Measurements from ENCODE around the gene SIN3B.
A peak's percentile ranks its signal among the peaks of the same experiment; 100 is the strongest.

Gene SIN3B

GRCh38 chr19:16825312-16826052 lies 3.7 kb upstream of the SIN3B start:
- no peak for DNase-seq (ENCODE audit: low read depth in 2 of 2)

DNA sequence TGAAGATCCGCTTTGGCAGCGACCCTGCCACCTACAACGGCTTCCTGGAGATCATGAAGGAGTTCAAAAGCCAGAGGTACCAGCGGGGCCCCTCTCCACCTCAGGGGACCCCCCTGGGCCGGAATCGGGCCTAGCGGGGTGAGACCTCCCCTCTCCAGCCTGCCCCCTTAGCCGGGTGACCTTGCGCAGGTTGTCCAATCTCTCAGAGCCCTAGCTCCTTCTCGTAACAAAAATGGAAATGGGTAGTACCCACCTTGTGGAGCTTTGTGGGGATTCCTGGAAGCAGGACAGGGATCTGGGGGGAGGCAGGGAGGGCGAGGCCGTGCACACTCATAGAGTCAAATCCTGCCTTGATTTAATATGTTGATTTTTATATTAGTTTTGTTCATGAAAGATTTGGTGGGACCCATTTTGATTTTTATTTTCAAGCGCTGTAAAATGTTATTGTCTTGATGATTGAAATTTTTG lies 658 bp downstream of the SIN3B start:
- DNase-seq (ENCODE audit: low read depth in 2 of 2): no peak

DNA sequence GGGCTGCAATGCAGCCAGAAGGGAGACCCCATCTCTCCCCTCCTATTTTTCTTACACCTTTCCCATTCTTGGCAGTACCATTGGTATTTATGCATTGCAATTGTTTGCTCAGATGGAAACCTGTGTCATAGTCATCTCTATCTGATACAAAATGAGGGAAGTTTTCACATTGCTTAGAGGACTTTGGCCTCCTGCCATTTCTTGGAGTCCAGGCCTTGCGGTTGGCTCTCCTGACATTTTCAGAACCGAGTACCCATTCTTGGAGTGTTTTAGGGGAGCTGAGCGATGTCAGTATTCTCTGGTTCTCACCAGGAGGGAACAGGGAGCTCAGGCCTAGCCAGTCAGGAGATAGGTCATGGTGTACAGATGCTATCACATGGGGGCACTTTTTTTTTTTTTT lies 1.5 kb downstream of the SIN3B start:
- DNase-seq (ENCODE audit: low read depth in 2 of 2): no peak

DNA sequence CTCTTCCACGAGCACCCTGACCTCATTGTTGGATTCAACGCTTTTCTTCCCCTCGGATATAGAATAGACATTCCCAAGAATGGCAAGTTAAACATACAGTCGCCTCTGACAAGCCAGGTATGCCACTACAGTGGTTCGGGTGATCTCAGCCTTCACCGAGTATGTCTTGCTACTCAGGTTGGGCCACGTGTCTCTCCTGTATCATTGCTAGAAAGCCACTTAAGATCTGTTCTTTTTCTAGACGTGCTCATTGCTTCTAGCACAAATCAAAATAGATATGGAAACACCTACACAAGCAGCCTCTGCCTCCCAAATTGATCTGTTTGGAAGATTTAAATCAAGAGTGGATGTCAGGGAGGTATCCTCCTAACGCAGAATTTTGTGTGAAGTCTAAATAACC lies 2.3 kb downstream of the SIN3B start:
- DNase-seq (ENCODE audit: low read depth in 2 of 2): no peak

DNA sequence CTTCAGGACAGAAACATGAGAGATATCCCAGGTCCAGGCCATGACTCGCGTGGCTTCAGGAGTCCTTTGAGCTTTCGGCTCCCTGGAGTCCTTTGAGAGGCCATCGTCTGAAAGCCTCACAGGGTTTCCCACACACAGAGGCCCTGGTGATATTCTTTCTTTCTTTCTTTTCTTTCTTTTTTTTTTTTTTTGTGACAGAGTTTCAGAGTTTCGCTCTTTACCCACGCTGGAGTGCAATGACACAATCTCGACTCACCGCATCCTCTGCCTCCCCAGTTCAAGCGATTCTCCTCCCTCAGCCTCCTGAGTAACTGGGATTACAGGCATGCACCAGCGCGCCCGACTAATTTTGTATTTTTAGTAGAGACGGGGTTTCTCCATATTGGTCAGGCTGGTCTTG lies 5.5 kb downstream of the SIN3B start:
- DNase-seq (ENCODE audit: low read depth in 2 of 2): peak in 1 of 2 donors; percentile 8

GRCh38 chr19:16836115-16837034 lies 7.2 kb downstream of the SIN3B start:
- no peak for DNase-seq (ENCODE audit: low read depth in 2 of 2)

DNA sequence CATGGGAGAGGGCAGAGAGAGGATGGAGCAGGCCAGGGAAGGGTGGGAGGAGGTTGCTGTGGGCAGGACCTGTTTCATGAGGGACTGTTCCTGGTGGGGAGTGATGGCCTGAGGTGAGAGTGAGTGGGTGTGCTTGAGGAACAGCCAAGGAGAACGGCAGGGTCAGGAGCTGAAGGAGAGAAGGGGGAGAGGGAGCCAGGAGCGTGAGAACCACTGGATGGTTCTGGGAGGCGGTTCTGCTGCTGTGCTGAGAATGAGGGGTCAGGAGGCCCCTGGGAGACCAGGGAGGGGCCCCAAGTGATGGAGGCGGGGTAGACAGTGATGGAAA lies 7.8 kb downstream of the SIN3B start:
- DNase-seq (ENCODE audit: low read depth in 2 of 2): no peak

DNA sequence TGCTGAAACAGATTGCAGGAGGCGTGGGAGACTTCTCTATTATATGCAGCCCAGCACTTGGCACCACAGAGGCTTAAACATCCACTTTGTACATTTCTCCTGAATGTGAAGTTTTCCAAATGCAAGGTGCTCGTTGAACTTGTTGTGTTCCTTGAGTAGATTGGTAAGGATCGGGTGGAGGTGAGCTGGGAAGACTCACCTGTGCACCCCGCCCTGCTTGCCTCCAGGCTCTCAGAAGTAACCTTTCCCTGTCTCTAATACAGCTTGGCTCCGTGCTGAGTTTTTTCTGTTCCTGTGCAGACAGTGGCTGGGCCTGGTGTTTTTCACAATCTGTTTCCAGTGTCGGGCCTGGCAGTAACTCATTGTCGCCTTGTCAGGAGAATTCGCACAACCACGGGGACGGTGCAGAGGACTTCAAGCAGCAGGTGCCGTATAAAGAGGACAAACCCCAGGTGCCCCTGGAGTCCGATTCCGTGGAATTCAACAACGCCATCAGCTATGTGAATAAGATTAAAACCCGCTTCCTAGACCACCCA lies 12.3 kb downstream of the SIN3B start:
- no peak for DNase-seq (ENCODE audit: low read depth in 2 of 2)

DNA sequence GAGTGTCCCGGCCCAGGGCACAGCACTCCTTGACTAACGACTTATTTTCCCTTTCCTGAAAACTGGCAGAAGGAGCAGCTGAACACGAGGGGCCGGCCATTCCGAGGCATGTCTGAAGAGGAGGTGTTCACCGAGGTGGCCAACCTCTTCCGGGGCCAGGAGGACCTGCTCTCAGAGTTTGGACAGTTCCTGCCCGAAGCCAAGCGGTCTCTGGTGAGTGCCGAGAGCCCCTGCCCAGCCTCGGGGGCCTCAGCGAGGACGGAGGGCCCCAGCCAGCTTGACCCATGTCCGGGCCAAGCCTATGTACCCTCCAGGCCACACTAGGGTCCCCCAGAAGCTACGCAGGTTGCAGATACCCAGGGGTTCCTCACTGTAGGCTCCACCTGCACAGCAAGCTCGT lies 17.7 kb downstream of the SIN3B start:
- no peak for DNase-seq (ENCODE audit: low read depth in 2 of 2)

DNA sequence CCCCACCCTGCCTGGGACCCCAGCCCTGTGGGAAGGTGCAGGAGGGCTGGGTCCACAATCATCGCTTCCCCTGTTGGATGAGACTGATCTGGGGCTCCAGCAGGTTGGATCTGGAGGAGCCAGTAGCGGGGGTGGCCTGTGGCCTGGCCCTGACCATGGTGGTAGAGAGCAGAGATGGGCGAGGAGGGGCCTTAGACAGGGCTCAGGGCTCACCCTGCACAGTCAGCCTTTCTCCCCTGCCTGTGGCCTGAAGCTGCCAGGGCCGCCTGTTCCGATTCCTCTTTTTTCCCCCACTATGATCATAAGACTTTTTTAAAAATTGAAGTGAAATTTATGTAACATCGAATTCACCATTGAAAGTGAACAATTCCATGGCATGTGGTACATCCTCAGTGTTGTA lies 18.2 kb downstream of the SIN3B start:
- no peak for DNase-seq (ENCODE audit: low read depth in 2 of 2)

DNA sequence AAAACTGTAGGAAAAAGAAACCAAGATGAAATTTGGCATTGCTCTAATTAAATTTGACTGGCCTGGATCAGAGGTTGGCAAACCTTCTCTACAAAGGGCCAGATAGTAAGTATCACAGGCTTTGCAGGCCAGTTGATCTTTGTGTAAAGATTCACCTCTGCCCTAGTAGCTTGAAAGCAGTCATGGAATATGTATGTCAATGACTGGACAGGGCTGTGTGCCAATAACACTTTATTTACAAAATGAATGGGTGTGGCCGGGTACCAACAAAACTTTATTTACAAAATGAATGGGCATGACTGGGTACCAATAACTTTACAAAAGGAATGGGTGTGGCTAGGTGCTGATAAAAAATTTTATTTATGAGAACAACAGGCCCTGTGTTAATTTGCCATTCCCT lies 20.0 kb downstream of the SIN3B start:
- no peak for DNase-seq (ENCODE audit: low read depth in 2 of 2)

DNA sequence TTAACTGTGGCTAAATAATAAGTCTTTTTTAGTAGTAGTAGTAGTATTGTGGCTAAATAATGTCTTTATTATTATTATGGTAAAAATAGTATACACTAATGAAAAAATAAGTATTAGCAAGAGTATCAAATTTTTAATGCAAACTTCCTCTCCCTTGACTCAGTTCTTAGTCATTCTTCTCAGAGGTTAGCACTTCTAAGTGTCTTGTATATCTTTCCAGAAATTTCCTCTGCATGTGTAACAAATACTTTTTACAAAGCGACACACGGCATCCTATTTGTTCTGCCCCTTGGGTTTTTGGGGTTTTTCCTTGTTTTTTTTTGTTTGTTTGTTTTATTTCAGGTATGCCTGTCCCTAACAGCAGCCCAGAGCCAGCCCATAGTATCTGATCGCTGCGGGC lies 20.9 kb downstream of the SIN3B start:
- DNase-seq (ENCODE audit: low read depth in 2 of 2): no peak

DNA sequence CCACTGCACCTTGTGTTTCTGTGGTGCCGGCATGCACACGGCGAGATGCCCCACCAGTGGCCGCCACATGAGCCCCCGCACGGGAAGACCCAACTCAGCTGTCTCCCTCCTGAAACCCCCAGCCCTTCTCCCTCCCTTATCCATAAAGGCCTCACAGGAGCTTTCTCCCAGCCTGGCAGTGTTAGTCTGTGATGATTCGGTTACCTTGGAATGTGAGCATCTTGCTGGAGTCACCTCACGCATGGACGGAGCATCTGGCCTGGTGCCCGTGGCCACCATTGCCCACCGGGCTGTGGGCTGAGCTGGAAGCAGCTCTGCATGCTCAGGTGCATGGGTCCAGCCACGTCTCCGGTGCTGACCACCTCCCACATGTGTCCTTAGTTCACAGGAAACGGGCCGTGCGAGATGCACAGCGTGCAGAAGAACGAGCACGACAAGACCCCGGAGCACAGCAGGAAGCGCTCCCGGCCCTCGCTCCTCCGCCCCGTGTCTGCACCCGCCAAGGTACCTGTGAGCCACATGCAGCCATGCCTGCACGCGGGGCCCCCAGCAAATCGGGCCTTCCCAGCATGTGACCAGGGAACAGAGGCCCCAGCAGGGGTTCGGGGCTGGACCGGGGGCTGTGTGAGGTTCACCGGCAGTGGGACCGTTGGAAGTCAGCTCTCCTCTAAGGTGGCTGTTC lies 22.0 kb downstream of the SIN3B start:
- DNase-seq (ENCODE audit: low read depth in 2 of 2): no peak

GRCh38 chr19:16853066-16853465 lies 23.9 kb downstream of the SIN3B start:
- DNase-seq (ENCODE audit: low read depth in 2 of 2): no peak

DNA sequence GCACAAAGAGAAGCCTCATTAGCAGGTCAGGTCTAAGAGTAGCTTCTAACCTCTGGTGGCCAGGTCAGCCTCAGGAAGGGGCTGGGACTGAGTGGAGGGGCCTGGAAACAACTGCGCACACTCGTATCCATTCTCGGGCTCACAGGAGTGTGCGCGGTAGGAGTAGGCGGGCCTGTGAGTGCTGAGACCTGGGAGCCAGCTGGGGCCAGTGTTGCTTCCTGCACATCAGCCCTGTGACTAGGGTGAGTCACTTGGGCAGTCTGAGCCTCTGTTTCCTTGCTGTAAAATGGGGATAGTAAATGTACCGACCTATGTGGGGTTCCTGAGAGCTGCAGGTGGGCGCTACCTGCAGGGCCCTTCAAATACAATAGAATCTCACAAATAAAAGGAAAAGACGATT lies 26.9 kb downstream of the SIN3B start:
- DNase-seq (ENCODE audit: low read depth in 2 of 2): no peak

DNA sequence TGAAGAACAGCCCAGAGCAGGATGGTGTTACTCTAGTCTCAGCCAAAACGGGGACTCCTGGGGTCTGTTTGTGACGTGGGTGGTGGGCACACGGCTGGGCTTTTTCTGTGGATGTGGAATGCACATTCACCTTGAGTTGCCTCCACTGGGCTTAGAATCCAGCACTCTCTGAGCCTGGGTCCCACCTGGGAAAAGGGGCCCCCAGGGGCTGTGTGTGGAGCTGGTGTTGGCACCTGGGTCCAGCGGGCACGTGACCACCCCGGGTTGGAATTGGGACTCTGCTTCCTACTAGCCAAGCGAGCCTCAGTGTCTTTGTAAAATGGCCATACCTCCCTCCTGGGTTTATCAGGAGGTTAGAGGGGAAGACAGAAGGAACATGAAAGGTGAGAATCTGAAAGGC lies 30.4 kb downstream of the SIN3B start:
- no peak for DNase-seq (ENCODE audit: low read depth in 2 of 2)

DNA sequence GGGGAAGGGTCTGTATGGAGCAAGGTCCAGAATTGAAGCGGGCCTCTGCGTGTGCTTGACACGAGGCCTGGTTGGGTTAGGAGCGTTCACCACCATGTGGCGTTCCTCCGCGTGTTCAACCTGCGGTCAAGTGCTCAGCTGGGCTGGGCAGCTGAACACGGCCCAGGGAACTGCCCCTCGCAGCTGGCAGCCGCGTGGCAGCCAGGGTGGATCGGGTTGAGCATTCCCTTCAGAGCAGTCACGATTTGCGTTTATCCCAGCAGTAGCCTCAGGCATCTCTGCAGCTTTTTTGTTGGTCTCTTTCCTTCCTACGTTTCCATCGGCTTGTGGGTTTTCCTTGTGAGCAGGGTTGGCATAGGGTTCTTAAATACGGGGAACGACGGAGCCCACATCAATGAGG lies 30.9 kb downstream of the SIN3B start:
- DNase-seq (ENCODE audit: low read depth in 2 of 2): no peak

- DNase-seq (ENCODE audit: low read depth in 2 of 2): no peak
Observed at GRCh38 chr19:16861011-16861410, 31.8 kb downstream of the SIN3B start.

DNA sequence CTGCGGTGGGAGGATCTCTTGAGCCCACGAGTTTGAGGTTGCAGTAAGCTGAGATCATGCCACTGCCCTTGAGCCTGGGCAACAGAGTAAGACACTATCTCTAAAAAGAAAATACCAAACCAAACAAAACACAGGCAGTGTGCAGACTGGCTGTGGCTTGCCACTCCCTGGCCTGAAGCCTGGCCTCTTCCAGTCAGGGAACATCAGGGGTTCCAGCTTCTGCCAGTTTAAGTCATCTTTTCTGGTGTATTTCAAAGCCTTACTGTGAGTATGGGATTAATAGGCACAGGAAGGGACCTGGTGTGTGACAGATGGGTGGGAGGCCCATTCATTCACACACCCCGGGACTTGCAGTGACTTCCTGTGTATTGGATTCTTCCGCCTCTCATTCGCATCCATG lies 32.6 kb downstream of the SIN3B start:
- DNase-seq (ENCODE audit: low read depth in 2 of 2): no peak

- DNase-seq (ENCODE audit: low read depth in 2 of 2): no peak
Observed at GRCh38 chr19:16862826-16863415, 33.7 kb downstream of the SIN3B start.

- no peak for DNase-seq (ENCODE audit: low read depth in 2 of 2)
Observed at GRCh38 chr19:16867211-16867610, 38.0 kb downstream of the SIN3B start.

Data from stimulated activated CD8-positive, alpha-beta memory T cell treated with anti-CD3 and anti-CD28 coated beads, Interleukin-15, amount 100 ng/mL, for 48 hours (primary cell).